CD14-positive monocyte (primary cell): Measurements from ENCODE around the gene ADI1. TPM values are rescaled to one million over a fixed set of nuclear protein-coding genes. Genes with fewer than 3 reads are reported as not detected.

ENCODE experiments used
- DNase-seq, 3 donors: peaks; one replicate each; pipeline ENCODE4 v3.0.0-alpha.2; 2011 to 2022
- H2AFZ ChIP-seq: 2 replicates; pipeline ENCODE4 v1.6.0; 2012; ENCODE audit warnings: mild to moderate bottlenecking, low read depth, low read length, inconsistent platforms; ENCODE audit not compliant: insufficient read depth, poor library complexity, severe bottlenecking
- H3K27ac ChIP-seq, 2 donors: 1 replicate in 1 of 2; 2 replicates in 1 of 2; pipeline ENCODE4 v1.5.1; 2012 to 2013; ENCODE audit warnings: low read length in 2 of 2, control low read depth in 1 of 2, inconsistent platforms in 1 of 2, low read depth in 1 of 2, mild to moderate bottlenecking in 1 of 2
- H3K27me3 ChIP-seq, 2 donors: one replicate each; pipeline versions ENCODE4 v1.6.0 to v1.6.1; 2011 to 2013; ENCODE audit warnings: low read length in 2 of 2; ENCODE audit not compliant: control insufficient read depth in 2 of 2, insufficient read depth in 2 of 2
- H3K36me3 ChIP-seq, 2 donors: replicated peaks in 1 of 2; 1 replicate in 1 of 2; 2 replicates in 1 of 2; pipeline versions ENCODE4 v1.5.1 to v1.6.1; 2012 to 2013; ENCODE audit warnings: low read length in 2 of 2, control low read depth in 1 of 2, inconsistent platforms in 1 of 2, mild to moderate bottlenecking in 1 of 2; ENCODE audit not compliant: insufficient read depth in 2 of 2, control insufficient read depth in 1 of 2
- H3K4me1 ChIP-seq, 2 donors: 1 replicate in 1 of 2; 2 replicates in 1 of 2; pipeline versions ENCODE4 v1.5.1 to v1.6.1; 2012 to 2013; ENCODE audit warnings: low read length in 2 of 2, control low read depth in 1 of 2, inconsistent platforms in 1 of 2, mild to moderate bottlenecking in 1 of 2, moderate library complexity in 1 of 2; ENCODE audit not compliant: insufficient read depth in 2 of 2, control insufficient read depth in 1 of 2
- H3K4me2 ChIP-seq: replicated peaks from 2 replicates; pipeline ENCODE3; 2012; ENCODE audit warnings: low read length, moderate library complexity, mild to moderate bottlenecking; ENCODE audit not compliant: poor library complexity, severe bottlenecking; ENCODE audit errors: extremely low read depth
- H3K4me3 ChIP-seq, 3 experiments: fragments of 200-600 bp in 1 of 3; sonication (generic) in 1 of 3; replicated peaks in 1 of 3; 1 replicate in 2 of 3; 2 replicates in 1 of 3; pipeline ENCODE4 v1.5.1; 2011 to 2013; ENCODE audit warnings: low read length in 3 of 3, mild to moderate bottlenecking in 3 of 3, control low read depth in 2 of 3, low read depth in 2 of 3, inconsistent platforms in 1 of 3, moderate library complexity in 1 of 3
- H3K79me2 ChIP-seq: 2 replicates; pipeline ENCODE4 v1.6.0; 2012; ENCODE audit warnings: mild to moderate bottlenecking, control low read depth, inconsistent platforms, low read length, moderate library complexity; ENCODE audit not compliant: insufficient read depth
- H3K9ac ChIP-seq: 2 replicates; pipeline ENCODE4 v1.6.0; 2017; ENCODE audit warnings: low read length, mild to moderate bottlenecking; ENCODE audit not compliant: insufficient read depth, poor library complexity, severe bottlenecking
- H3K9me3 ChIP-seq, 2 donors: replicated peaks in 1 of 2; 1 replicate in 1 of 2; 2 replicates in 1 of 2; pipeline versions ENCODE4 v1.5.1 to v1.6.1; 2012 to 2013; ENCODE audit warnings: low read length in 2 of 2, control low read depth in 1 of 2; ENCODE audit not compliant: control insufficient read depth in 1 of 2, insufficient read depth in 1 of 2
- H4K20me1 ChIP-seq: 2 replicates; pipeline ENCODE4 v1.6.0; 2012; ENCODE audit warnings: mild to moderate bottlenecking, low read length, control low read depth, moderate library complexity; ENCODE audit not compliant: insufficient read depth
- H3K27ac Mint-ChIP-seq, 7 donors: one replicate each; pipeline ENCODE4 v1.8.0; 2020; ENCODE audit warnings: mild to moderate bottlenecking in 7 of 7, mixed read lengths in 7 of 7, moderate library complexity in 6 of 7, inconsistent platforms in 2 of 7
- H3K27me3 Mint-ChIP-seq, 3 donors: one replicate each; pipeline ENCODE4 v1.8.0; 2021 to 2022; ENCODE audit warnings: low read depth in 3 of 3, mild to moderate bottlenecking in 3 of 3, mixed read lengths in 3 of 3, moderate library complexity in 3 of 3, inconsistent platforms in 1 of 3
- H3K36me3 Mint-ChIP-seq, 2 donors: one replicate each; pipeline ENCODE4 v1.8.0; 2020; ENCODE audit warnings: mixed read lengths in 2 of 2, inconsistent platforms in 1 of 2, mild to moderate bottlenecking in 1 of 2
- H3K4me1 Mint-ChIP-seq: one replicate; pipeline ENCODE4 v1.8.0; 2020; ENCODE audit warnings: mild to moderate bottlenecking, mixed read lengths
- H3K4me3 Mint-ChIP-seq, 2 donors: one replicate each; pipeline ENCODE4 v1.8.0; 2020; ENCODE audit warnings: mild to moderate bottlenecking in 2 of 2, mixed read lengths in 2 of 2, moderate library complexity in 1 of 2
- H3K9me3 Mint-ChIP-seq, 7 donors: one replicate each; pipeline ENCODE4 v1.8.0; 2020 to 2022; ENCODE audit warnings: mixed read lengths in 7 of 7, mild to moderate bottlenecking in 6 of 7, moderate library complexity in 6 of 7, inconsistent platforms in 2 of 7
- CTCF ChIP-seq: fragments of 200-600 bp; IDR thresholded peaks from one replicate; pipeline ENCODE4 v1.8.0; 2022; ENCODE audit warnings: antibody characterized with exemption, mild to moderate bottlenecking
- WGBS: methylation state at CpG from one replicate; pipeline ENCODE4 v1.1.5; 2013; ENCODE audit warnings: missing lambda C conversion rate; ENCODE audit not compliant: insufficient coverage; 5-methylcytosine and 5-hydroxymethylcytosine counted together
- intact Hi-C, 2 donors: fragments of 100-400 bp; cut with micrococcal nuclease; formaldehyde crosslinking; loops; one replicate each; pipeline versions ENCODE4 v1.15.0 to v1.15.1; 2023
- polyA plus RNA-seq, 3 donors: library from polyadenylated mRNA; depleted of rRNA in 1 of 3; unstranded in 2 of 3; stranded (reverse) in 1 of 3; fragments of 300-500 nt in 2 of 3; fragments of >200 nt in 1 of 3; fragmentation: Illumina TruSeq in 2 of 3; gene quantifications; 1 replicate in 2 of 3; 2 replicates in 1 of 3; pipeline ENCODE4 v1.2.3, GENCODE V29; 2012 to 2021

ADI1 gene
- polyA plus RNA-seq, 3 donors = 30.5 to 89.1 (median 79.3) TPM

DNA sequence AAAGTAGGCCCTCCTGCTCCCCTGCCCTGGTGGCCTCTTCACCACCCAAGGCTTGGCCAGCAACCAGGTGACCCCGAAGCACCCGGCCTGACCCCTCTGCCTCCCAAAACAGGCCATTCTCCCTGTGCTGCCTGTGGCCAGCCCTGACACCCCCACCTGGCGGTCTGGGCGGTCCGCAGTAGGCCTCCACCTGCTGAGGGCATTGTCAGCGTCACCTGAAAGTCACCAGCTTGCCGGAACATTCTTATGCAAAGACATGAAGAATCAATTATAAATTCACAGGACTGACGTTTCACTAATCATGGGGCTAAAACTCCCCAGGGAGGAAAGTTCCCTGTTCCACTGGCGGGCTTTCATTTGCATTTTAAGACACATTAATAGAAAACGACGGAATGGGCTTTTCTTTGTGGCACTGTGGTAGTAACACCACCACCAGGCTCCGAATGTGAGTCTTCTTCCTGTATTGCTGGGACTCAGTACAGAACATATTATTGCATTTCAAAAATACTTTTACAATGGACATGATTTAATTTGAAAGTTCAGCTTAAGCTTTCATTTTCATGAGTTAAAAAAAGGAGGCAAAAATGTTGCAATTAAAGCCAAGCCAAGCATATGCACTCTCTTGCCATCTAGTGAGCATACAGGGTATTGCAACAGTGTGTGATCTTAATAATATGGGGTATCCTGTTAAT, 57.4 kb downstream of the ADI1 start:
- Mint-ChIP-seq H3K27me3 (no peaks in the 10 kb centered on the region), H3K4me1 (peaks cover 2% of the 10 kb centered on the region), H3K36me3 (peaks cover 65 to 76% of the 10 kb centered on the region in 2 donors), H3K4me3 (no peak overlapping the region), H3K9me3 (no peaks in the 10 kb centered on the region), H3K27ac (peak overlapping the region in 3 of 7 donors; percentile 18 to 58 (median 50))
- Histone ChIP-seq H3K4me3 (no peak overlapping the region), H3K36me3 (peaks cover 68 to 90% of the 10 kb centered on the region in 2 donors), H3K4me2 (no peak overlapping the region), H3K27ac (peak overlapping the region in 1 of 2 donors; percentile 73), H4K20me1 (no peaks in the 10 kb centered on the region), H3K27me3 (no peaks in the 10 kb centered on the region), H3K79me2 (no peaks in the 10 kb centered on the region), H3K9ac (no peak overlapping the region), H2AFZ (no peak overlapping the region), H3K4me1 (peaks cover 0 to 6% of the 10 kb centered on the region in 2 donors), H3K9me3 (no peaks in the 10 kb centered on the region)
- peak; percentile 88 for TF ChIP-seq CTCF
- WGBS = 91% methylated on average over 2 of the region's 12 CpGs
- intact Hi-C loops = no loop called here
- peak; percentile 27 to 56 (median 34) for DNase-seq

- Histone ChIP-seq H3K9ac (no peak overlapping the region), H4K20me1 (no peaks in the 10 kb centered on the region), H3K4me2 (no peak overlapping the region), H3K27me3 (no peaks in the 10 kb centered on the region), H3K4me3 (no peak overlapping the region), H3K4me1 (peaks cover 0 to 6% of the 10 kb centered on the region in 2 donors), H3K27ac (peak overlapping the region in 1 of 2 donors; percentile 73), H3K9me3 (no peaks in the 10 kb centered on the region), H3K36me3 (peaks cover 68 to 90% of the 10 kb centered on the region in 2 donors), H3K79me2 (no peaks in the 10 kb centered on the region), H2AFZ (no peak overlapping the region)
- Mint-ChIP-seq H3K36me3 (peaks cover 66 to 76% of the 10 kb centered on the region in 2 donors), H3K4me1 (peaks cover 2% of the 10 kb centered on the region), H3K27me3 (peaks cover 0 to 1% (median under 1%) of the 10 kb centered on the region in 3 donors), H3K4me3 (no peak overlapping the region), H3K27ac (peak overlapping the region in 4 of 7 donors; percentile 15 to 58 (median 46)), H3K9me3 (no peaks in the 10 kb centered on the region)
- no peak for DNase-seq
- TF ChIP-seq CTCF = no peak
- 94% methylated on average over 36 of the region's 38 CpGs for WGBS
- intact Hi-C loops = no loop called here
These were observed 58.2 kb downstream of the ADI1 start for GRCh38 chr2:3460831-3461800.
